GM04504 (cell line): Measurements from ENCODE around the gene ZNF771.
"Not testable (repeated sequence)": the region's sequence is repeated elsewhere in the genome, so short reads cannot be mapped to it uniquely, and the experiment has no call there.

Experiments used
- DNase-seq: peaks from one replicate; pipeline ENCODE4 v3.0.0-alpha.2; 2012; ENCODE audit warnings: low read depth

Gene ZNF771

GRCh38 chr16:30437511-30438046, 30.2 kb downstream of the ZNF771 start:
- no peak for DNase-seq

DNA sequence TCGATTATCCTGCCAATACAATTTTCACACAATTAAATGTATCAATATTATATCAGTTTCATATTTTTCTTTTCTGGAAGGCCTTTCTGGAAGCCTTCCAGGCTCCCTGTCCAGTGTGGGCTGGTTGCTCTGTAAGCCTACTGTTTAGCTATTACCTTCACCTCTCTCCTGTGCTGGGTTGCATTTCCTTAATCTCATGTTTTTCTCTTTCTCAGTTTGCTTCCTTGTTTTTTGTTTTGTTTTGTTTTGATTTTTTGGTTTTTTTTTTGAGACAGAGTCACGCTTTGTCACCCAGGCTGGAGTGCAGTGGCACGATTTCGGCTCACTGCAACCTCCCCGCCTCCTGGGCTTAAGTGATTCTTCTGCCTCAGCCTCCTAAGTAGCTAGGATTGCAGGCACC, 31.4 kb downstream of the ZNF771 start:
- no peak for DNase-seq

DNA sequence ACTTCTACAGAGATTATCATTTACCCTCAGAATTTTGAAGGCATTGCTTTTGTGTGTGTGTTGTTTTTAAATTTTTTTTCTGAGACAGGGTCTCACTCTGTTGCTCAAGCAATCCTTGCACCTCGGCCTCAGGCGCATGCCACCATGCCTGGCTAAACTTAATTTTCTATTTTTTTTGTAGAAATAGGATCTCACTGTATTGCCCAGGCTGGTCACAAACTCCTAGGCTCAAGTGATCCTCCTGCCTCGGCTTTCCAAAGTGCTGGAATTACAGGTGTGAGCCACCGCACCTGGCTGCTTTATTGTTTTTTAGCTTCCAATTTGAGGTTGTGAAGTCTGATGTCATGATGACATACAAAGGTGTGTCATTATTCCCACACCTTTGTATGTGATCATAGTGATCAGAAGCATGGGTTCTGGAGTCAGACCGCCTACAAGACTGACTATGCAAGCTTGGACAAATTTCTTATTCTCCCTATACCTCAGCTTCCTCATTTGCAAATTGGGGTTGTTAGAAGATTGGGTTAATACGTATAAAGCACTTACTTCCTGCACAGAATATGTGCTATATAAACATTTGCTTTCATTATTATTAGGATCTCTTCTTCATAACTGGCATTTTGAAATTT, 32.4 kb downstream of the ZNF771 start:
- no peak for DNase-seq

DNA sequence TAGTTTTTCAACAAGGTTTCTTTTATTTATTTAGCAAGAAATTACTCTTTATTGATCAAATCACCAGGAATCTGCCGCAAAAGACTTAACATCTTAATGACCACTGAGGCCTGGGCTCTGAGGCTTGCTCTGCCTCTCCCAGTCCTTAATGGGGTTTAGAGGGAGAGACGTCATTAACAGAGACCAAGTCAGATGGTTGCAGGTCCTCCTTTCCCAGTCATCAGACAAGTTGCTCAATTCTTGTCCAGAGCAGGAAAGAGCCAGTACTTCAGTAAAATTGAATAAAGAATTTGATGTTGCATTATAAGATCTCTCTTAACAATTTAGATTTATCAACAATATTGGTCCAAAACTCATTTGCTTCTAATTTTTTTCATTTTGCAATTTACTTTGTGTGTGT, 36.2 kb downstream of the ZNF771 start:
- DNase-seq = no peak

- DNase-seq = no peak
These were observed 37.1 kb downstream of the ZNF771 start for GRCh38 chr16:30444231-30445148.

DNA sequence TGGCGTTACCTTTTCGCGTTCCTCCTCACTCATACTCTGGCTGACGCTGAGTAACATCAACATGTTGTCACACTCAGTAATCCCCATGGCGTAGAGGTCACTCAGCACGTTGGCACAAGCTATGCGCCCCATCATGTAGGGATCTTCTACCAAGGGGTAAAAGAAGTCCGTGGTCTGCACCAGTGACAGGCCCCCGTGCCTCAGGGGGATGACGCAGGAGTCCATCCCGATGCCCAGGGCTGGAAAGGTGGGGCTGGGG, 37.7 kb downstream of the ZNF771 start:
- no peak for DNase-seq

GRCh38 chr16:30445408-30446202, 38.2 kb downstream of the ZNF771 start, which contains the start of gene SEPHS2:
Gene SEPHS2, minus strand, starts transcription at chr16:30445874. Its CDS starts 147 bp downstream, at chr16:30445727.
- DNase-seq = peak; percentile 95

DNA sequence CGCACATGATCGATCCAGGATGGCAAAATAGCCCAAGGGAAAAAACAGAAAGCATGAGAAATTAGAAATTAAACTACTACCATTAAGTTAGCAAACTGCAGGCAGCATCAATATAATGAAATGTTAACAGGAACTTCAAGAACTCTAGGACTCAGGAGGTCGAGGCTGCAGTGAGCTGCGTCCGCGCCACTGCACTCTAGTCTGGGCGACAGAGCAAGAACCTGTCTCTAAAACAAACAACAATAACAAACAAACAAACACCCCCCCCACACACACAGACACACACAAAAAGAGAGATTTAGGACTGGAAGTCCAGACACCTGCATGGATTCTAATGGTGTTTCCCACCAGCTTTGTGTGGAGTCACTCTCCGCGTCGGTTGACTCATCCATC, 38.8 kb downstream of the ZNF771 start:
- DNase-seq = no peak

GRCh38 chr16:30447512-30448226, 40.3 kb downstream of the ZNF771 start:
- DNase-seq = no peak

DNA sequence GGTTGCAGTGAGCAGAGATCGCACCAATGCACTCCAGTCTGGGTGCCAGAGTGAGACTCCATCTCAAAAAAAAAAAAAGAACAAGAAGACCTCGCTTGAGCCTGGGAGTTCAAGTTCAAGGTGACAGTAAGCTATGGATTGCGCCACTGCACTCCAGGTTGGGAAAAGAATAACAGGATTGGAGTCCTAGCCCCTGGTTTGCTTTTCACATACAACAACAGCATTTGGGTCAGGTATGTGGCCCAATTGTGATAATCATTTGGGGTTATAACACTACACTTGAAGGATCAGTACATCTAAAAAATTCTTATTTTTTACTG, 41.7 kb downstream of the ZNF771 start:
- no peak for DNase-seq

GRCh38 chr16:30452709-30453580, 45.5 kb downstream of the ZNF771 start:
- not testable (repeated sequence) for DNase-seq

GRCh38 chr16:30456302-30456701, 48.9 kb downstream of the ZNF771 start:
- no peak for DNase-seq

DNA sequence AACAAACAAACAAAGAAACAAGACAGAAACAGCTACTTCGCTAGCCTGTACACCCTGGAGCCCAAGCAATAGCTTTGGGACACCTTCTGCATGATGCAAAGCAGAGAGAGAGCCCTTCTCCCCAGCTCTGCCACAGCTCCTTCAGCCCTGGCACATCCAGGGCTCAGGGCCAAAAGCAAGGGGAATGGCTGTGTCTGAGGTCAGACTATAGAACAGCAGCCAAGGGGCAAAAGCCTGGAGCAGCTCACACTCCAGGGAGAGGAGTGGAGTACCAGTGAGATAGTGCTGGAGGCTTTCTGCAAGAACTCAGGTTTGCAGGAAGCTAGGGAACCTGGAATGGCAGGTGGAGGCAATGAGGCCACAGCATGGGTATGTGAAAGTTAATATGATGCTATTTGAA, 49.9 kb downstream of the ZNF771 start:
- no peak for DNase-seq

DNA sequence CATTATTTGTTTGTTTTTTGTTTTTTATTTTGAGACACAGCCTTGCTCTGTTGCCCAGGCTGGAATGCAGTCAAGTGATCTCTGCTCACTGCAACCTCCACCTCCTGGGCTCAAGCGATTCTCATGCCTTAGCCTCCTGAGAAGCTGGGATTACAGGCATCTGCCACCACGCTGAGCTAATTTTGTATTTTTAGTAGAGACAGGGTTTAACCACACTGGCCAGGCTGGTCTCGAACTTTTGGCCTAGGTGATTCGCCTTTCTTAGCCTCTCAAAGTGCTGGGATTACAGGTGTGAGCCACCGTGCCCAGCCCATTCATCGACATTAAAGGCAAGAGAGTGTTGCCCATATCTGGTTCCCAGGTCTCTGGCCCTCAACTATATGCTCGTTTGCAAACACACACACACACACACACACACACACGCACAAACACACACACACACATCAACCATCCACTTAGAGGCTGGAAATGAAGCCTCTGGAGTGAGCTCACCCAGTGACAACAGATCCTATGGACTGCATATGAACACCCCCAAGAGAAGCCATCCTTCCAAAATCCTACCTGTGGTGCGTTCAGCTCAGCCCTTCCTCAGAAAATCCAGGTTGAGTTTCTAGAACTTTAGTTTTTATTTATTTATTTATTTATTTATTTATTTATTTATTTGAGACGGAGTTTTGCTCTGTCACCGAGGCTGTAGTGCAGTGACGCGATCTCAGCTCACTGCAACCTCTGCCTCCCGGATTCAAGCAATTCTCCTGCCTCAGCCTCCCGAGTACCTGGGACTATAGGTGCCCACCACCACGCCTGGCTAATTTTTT, 50.5 kb downstream of the ZNF771 start:
- DNase-seq = no peak

DNA sequence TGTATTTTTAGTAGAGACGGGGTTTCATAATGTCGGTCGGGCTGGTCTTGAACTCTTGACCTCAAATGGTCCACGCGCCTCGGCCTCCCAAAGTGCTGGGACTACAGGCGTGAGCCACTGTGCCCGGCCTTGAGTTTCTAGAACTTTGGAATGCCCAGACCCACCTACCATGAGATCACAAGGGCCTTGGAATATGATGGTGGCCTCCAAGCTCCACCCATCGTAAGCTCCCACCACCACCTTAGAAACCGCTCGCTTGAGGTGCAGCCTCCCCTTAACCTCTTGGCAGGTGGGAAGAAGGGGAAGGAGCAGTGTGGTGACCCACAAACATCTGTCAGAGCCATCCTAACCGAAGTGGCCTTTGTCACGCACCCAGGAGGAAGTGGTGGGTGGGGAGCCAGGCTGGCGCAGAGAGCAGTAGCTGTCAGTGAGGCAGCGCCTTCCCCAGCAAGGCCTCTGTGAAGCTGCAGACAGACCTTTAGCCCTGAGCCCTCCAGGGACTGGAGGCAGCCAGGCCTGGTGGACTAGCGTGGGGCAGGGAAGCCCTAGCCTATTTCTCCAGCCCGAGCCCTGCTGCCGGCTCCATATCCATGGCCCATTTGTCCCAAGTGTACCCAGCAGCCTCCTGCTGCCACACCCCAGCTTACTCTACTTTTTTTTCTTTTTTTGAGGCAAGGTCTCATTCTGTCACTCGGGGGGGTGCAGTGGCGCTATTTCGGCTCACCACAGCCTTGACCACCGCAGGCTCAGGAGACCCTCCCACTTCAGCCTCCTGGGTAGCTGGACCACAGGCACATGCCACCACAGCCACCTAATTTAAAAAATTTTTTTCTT, 51.4 kb downstream of the ZNF771 start:
- no peak for DNase-seq

DNA sequence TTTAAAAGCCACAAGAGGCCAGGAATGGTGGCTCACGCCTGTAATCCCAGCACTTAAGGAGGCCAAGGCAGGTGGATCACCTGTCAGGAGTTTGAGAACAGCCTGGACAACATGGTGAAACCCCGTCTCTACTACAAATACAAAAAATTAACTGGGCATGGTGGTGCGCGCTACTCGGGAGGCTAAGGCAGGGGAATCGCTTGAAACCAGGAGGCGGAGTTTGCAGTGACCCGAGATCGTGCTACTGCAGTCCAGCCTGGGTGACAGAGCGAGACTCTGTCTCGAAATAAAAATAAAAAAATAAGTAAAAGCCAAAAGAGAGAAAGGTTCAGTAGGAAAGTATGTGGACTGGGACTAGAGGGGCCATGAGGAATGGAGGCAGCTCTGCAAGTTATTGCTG, 52.0 kb downstream of the ZNF771 start:
- DNase-seq = no peak

GRCh38 chr16:30461426-30461825, 54.0 kb downstream of the ZNF771 start:
- DNase-seq = not testable (repeated sequence)

DNA sequence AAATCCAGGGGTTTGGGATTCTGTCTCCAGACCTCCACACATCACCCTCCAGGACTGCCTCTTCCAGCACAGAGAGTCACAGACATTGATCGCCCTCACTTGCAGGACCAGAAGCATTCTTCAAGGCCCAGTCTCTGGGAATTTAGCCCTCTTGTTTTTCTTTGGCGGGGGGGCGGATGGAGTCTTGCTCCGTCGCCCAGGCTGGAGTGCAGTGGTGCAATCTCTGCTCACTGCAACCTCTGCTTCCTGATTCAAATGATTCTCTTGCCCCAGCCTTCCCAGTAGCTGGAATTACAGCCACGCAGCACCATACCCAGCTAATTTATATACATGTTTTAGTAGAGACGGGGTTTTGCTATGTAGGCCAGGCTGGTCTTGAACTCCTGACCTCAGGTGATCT, 56.7 kb downstream of the ZNF771 start:
- DNase-seq = no peak
